IPS DF 6.9 (cell line): ENCODE measurements around the gene ZNF446.
"Not testable (repeated sequence)": the region's sequence is repeated elsewhere in the genome, so short reads cannot be mapped to it uniquely, and the experiment has no call there.

Experiments
- DNase-seq: peaks from one replicate; pipeline ENCODE4 v3.0.0-alpha.2; 2013; ENCODE audit warnings: low read depth, low spot score
- H3K27ac ChIP-seq: one replicate; pipeline ENCODE4 v1.5.1; 2013; ENCODE audit warnings: low read length, control low read depth
- H3K27me3 ChIP-seq: 2 replicates; pipeline ENCODE4 v1.6.1; 2013; ENCODE audit warnings: mild to moderate bottlenecking, low read length; ENCODE audit not compliant: control insufficient read depth, insufficient read depth
- H3K36me3 ChIP-seq: 2 replicates; pipeline ENCODE4 v1.6.1; 2013; ENCODE audit warnings: low read length; ENCODE audit not compliant: control insufficient read depth, insufficient read depth
- H3K4me1 ChIP-seq: 2 replicates; pipeline ENCODE4 v1.6.1; 2013; ENCODE audit warnings: low read length; ENCODE audit not compliant: control insufficient read depth, insufficient read depth
- H3K4me3 ChIP-seq: 2 replicates; pipeline ENCODE4 v1.5.1; 2013; ENCODE audit warnings: mild to moderate bottlenecking, low read length
- H3K9me3 ChIP-seq: 2 replicates; pipeline ENCODE4 v1.6.1; 2013; ENCODE audit warnings: low read length, inconsistent platforms; ENCODE audit not compliant: control insufficient read depth, insufficient read depth
- WGBS: extraction: QIAGEN DNeasy Blood & Tissue Kit; methylation state at CpG from one replicate; pipeline ENCODE4 v1.1.7; 2013; ENCODE audit warnings: mixed read lengths, missing lambda C conversion rate; ENCODE audit not compliant: insufficient read length, insufficient coverage; 5-methylcytosine and 5-hydroxymethylcytosine counted together

ZNF446 gene

GRCh38 chr19:58499021-58499927, 23.1 kb downstream of the ZNF446 start:
- WGBS: no CpG with 5 or more reads among the region's 60 CpGs
- H3K27ac ChIP-seq: no peak overlapping the region
- no peaks in the 10 kb centered on the region for H3K27me3 ChIP-seq
- H3K9me3 ChIP-seq: no peaks in the 10 kb centered on the region
- DNase-seq: peak; percentile 88
- no peaks in the 10 kb centered on the region for H3K36me3 ChIP-seq
- H3K4me3 ChIP-seq: peak overlapping the region; percentile 82
- peaks cover 4% of the 10 kb centered on the region; the same call in 1 of the 2 replicates for H3K4me1 ChIP-seq

GRCh38 chr19:58500242-58500641, 24.1 kb downstream of the ZNF446 start:
- no peak overlapping the region; the same call in 1 of the 2 replicates for H3K4me3 ChIP-seq
- no peaks in the 10 kb centered on the region for H3K27me3 ChIP-seq
- no CpG with 5 or more reads among the region's 14 CpGs for WGBS
- peaks cover 4% of the 10 kb centered on the region; the same call in 1 of the 2 replicates for H3K4me1 ChIP-seq
- no peaks in the 10 kb centered on the region for H3K36me3 ChIP-seq
- H3K27ac ChIP-seq: no peak overlapping the region
- H3K9me3 ChIP-seq: no peaks in the 10 kb centered on the region
- no peak for DNase-seq

GRCh38 chr19:58507602-58508223, 31.6 kb downstream of the ZNF446 start:
- H3K4me3 ChIP-seq, H3K27me3 ChIP-seq, H3K27ac ChIP-seq, H3K36me3 ChIP-seq, H3K4me1 ChIP-seq, DNase-seq, H3K9me3 ChIP-seq: not testable (repeated sequence)
- no CpG with 5 or more reads among the region's 8 CpGs for WGBS

- Histone ChIP-seq H3K27me3 (no peaks in the 10 kb centered on the region), H3K36me3 (no peaks in the 10 kb centered on the region), H3K4me3 (no peak overlapping the region), H3K9me3 (no peaks in the 10 kb centered on the region), H3K27ac (no peak overlapping the region), H3K4me1 (peaks cover 3% of the 10 kb centered on the region; the same call in 1 of the 2 replicates)
- no CpG with 5 or more reads among the region's 11 CpGs for WGBS
- DNase-seq: no peak
Measured at GRCh38 chr19:58509731-58510083, 33.6 kb downstream of the ZNF446 start.

GRCh38 chr19:58510084-58510862, 34.1 kb downstream of the ZNF446 start:
- Histone ChIP-seq H3K27ac (no peak overlapping the region), H3K36me3 (no peaks in the 10 kb centered on the region), H3K4me1 (peaks cover 3% of the 10 kb centered on the region; the same call in 1 of the 2 replicates), H3K4me3 (no peak overlapping the region), H3K9me3 (no peaks in the 10 kb centered on the region), H3K27me3 (no peaks in the 10 kb centered on the region)
- DNase-seq: no peak
- no CpG with 5 or more reads among the region's 8 CpGs for WGBS

GRCh38 chr19:58511353-58512208, 35.4 kb downstream of the ZNF446 start, which contains the start of gene SLC27A5:
TSS of gene SLC27A5 (minus strand) at chr19:58511992. CDS start at chr19:58511955, 37 bp downstream.
- no CpG with 5 or more reads among the region's 25 CpGs for WGBS
- H3K4me1 ChIP-seq: peaks cover 4% of the 10 kb centered on the region; the same call in 1 of the 2 replicates
- H3K4me3 ChIP-seq: no peak within 1 kb of the TSS; the same call in 1 of the 2 replicates
- no peaks in the 10 kb centered on the region for H3K36me3 ChIP-seq
- no peak for DNase-seq
- no peaks in the 10 kb centered on the region for H3K27me3 ChIP-seq
- no peak within 1 kb of the TSS for H3K27ac ChIP-seq
- no peaks in the 10 kb centered on the region for H3K9me3 ChIP-seq

GRCh38 chr19:58513213-58513693, 37.1 kb downstream of the ZNF446 start:
- H3K27ac ChIP-seq: no peak overlapping the region
- H3K4me1 ChIP-seq: peaks cover 5% of the 10 kb centered on the region
- no peak for DNase-seq
- H3K4me3 ChIP-seq: no peak overlapping the region
- WGBS: no CpG with 5 or more reads among the region's 10 CpGs
- H3K9me3 ChIP-seq: no peaks in the 10 kb centered on the region
- no peaks in the 10 kb centered on the region for H3K27me3 ChIP-seq
- peaks cover 5% of the 10 kb centered on the region; the same call in 1 of the 2 replicates for H3K36me3 ChIP-seq

GRCh38 chr19:58513694-58514563, 37.8 kb downstream of the ZNF446 start:
- WGBS: no CpG with 5 or more reads among the region's 66 CpGs
- Histone ChIP-seq H3K4me3 (peak overlapping the region; percentile 25; the same call in 1 of the 2 replicates), H3K4me1 (peaks cover 9% of the 10 kb centered on the region), H3K36me3 (peaks cover 5% of the 10 kb centered on the region; the same call in 1 of the 2 replicates), H3K27me3 (no peaks in the 10 kb centered on the region), H3K9me3 (no peaks in the 10 kb centered on the region), H3K27ac (no peak overlapping the region)
- peak; percentile 84 for DNase-seq

GRCh38 chr19:58514564-58515022, 38.4 kb downstream of the ZNF446 start:
- H3K4me3 ChIP-seq: peak overlapping the region; percentile 25; the same call in 1 of the 2 replicates
- H3K4me1 ChIP-seq: peaks cover 9% of the 10 kb centered on the region
- H3K27me3 ChIP-seq: no peaks in the 10 kb centered on the region
- DNase-seq: no peak
- no CpG with 5 or more reads among the region's 3 CpGs for WGBS
- no peak overlapping the region for H3K27ac ChIP-seq
- peaks cover 5% of the 10 kb centered on the region; the same call in 1 of the 2 replicates for H3K36me3 ChIP-seq
- H3K9me3 ChIP-seq: no peaks in the 10 kb centered on the region
